ENCODE data around the gene VKORC1. TPM values are rescaled to one million over a fixed set of nuclear protein-coding genes. Genes with fewer than 3 reads are reported as not detected.

The VKORC1 gene
- total and polyA plus RNA-seq, 8 donors: 62.0 to 102 (median 64.8) TPM

GRCh38 chr16:31085411-31085810, 9.2 kb downstream of the VKORC1 start:
- intact Hi-C loops (cut with DNase I): no loop called here
- Histone ChIP-seq H3K36me3 (peaks cover 0 to 96% of the 10 kb centered on the region in 2 donors), H3K4me3 (no peak overlapping the region), H3K4me1 (peaks cover 0 to 13% of the 10 kb centered on the region in 2 donors), H3K27ac (no peak overlapping the region), H3K9me3 (no peaks in the 10 kb centered on the region), H3K27me3 (no peaks in the 10 kb centered on the region)
- ATAC-seq (no peak), DNase-seq (no peak)
- TF ChIP-seq CTCF (IDR thresholded peaks at IDR 0.05): no peak

- intact Hi-C loops (cut with DNase I): no loop called here
- peaks cover 0 to 20% of the 10 kb centered on the region in 2 donors for H3K4me1 ChIP-seq
- no peak for TF ChIP-seq CTCF (IDR thresholded peaks at IDR 0.05)
- H3K27me3 ChIP-seq: no peaks in the 10 kb centered on the region
- no peak for ATAC-seq
- H3K27ac ChIP-seq: no peak overlapping the region
- DNase-seq: no peak
- peaks cover 0 to 96% of the 10 kb centered on the region in 2 donors for H3K36me3 ChIP-seq
- no peaks in the 10 kb centered on the region for H3K9me3 ChIP-seq
- no peak overlapping the region for H3K4me3 ChIP-seq
Measured at GRCh38 chr16:31084584-31085302, 9.9 kb downstream of the VKORC1 start.

GRCh38 chr16:31083981-31084380, 10.6 kb downstream of the VKORC1 start:
- H3K36me3 ChIP-seq: peaks cover 0 to 98% of the 10 kb centered on the region in 2 donors
- H3K27me3 ChIP-seq: no peaks in the 10 kb centered on the region
- H3K4me3 ChIP-seq: no peak overlapping the region
- ATAC-seq (peak; percentile 56), DNase-seq (no peak)
- no peak for TF ChIP-seq CTCF (IDR thresholded peaks at IDR 0.05)
- H3K4me1 ChIP-seq: peaks cover 0 to 27% of the 10 kb centered on the region in 2 donors
- no peak overlapping the region for H3K27ac ChIP-seq
- H3K9me3 ChIP-seq: no peaks in the 10 kb centered on the region
- intact Hi-C loops (cut with DNase I): no loop called here

- Histone ChIP-seq H3K27me3 (no peaks in the 10 kb centered on the region), H3K9me3 (no peaks in the 10 kb centered on the region), H3K36me3 (peaks cover 0 to 98% of the 10 kb centered on the region in 2 donors), H3K4me3 (no peak overlapping the region), H3K4me1 (peaks cover 0 to 28% of the 10 kb centered on the region in 2 donors), H3K27ac (no peak overlapping the region)
- no peak for TF ChIP-seq CTCF (IDR thresholded peaks at IDR 0.05)
- no peak for DNase-seq
- intact Hi-C loops (cut with DNase I): no loop called here
- ATAC-seq: no peak
Measured at GRCh38 chr16:31083556-31083955, 11.0 kb downstream of the VKORC1 start.

- ATAC-seq (no peak), DNase-seq (no peak)
- Histone ChIP-seq H3K4me1 (peaks cover 0 to 28% of the 10 kb centered on the region in 2 donors), H3K9me3 (no peaks in the 10 kb centered on the region), H3K36me3 (peaks cover 0 to 98% of the 10 kb centered on the region in 2 donors), H3K27ac (no peak overlapping the region), H3K27me3 (no peaks in the 10 kb centered on the region), H3K4me3 (no peak overlapping the region)
- TF ChIP-seq CTCF (IDR thresholded peaks at IDR 0.05): no peak
- intact Hi-C loops (cut with DNase I): no loop called here
Measured at GRCh38 chr16:31083081-31083480, 11.5 kb downstream of the VKORC1 start.
